ENCODE measurements around the gene ZNF565.
"Not testable (repeated sequence)": the region's sequence is repeated elsewhere in the genome, so short reads cannot be mapped to it uniquely, and the experiment has no call there.

The ZNF565 gene
- total RNA-seq: 1.3 to 4.9 (median 2.8) reads per million in 18 experiments

GRCh38 chr19:36214386-36215275 is at the start of gene ZNF565, which contains the start of gene ZNF146:
ZNF565 (minus strand) TSS chr19:36214665; CDS start chr19:36201985, 12,680 bp downstream.
ZNF146 (plus strand) TSS chr19:36215106; CDS start chr19:36236441, 21,335 bp downstream.
- peak; percentile 98 to 99 for DNase-seq

GRCh38 chr19:36259211-36259610 is 44.7 kb upstream of the ZNF565 start:
- DNase-seq: no peak

- DNase-seq: no peak
Measured at GRCh38 chr19:36258028-36258875, 43.8 kb upstream of the ZNF565 start.

- DNase-seq: no peak
Measured at GRCh38 chr19:36257520-36257876, 43.0 kb upstream of the ZNF565 start.

- no peak for DNase-seq
Measured at GRCh38 chr19:36256853-36257519, 42.5 kb upstream of the ZNF565 start.

GRCh38 chr19:36256064-36256463 is 41.6 kb upstream of the ZNF565 start:
- no peak for DNase-seq

- DNase-seq: no peak
Measured at GRCh38 chr19:36255316-36255715, 40.9 kb upstream of the ZNF565 start.

- no peak for DNase-seq
Measured at GRCh38 chr19:36254848-36255247, 40.4 kb upstream of the ZNF565 start.

- DNase-seq: no peak
Measured at GRCh38 chr19:36252047-36252446, 37.6 kb upstream of the ZNF565 start.

GRCh38 chr19:36246006-36246481 is 31.6 kb upstream of the ZNF565 start:
- DNase-seq: no peak

- DNase-seq: no peak
Measured at GRCh38 chr19:36245210-36246005, 30.9 kb upstream of the ZNF565 start.

- no peak for DNase-seq
Measured at GRCh38 chr19:36244066-36244465, 29.6 kb upstream of the ZNF565 start.

- no peak for DNase-seq
Measured at GRCh38 chr19:36236946-36237310, 22.5 kb upstream of the ZNF565 start.

GRCh38 chr19:36236304-36236945 is 22.0 kb upstream of the ZNF565 start:
- DNase-seq: no peak

- DNase-seq: not testable (repeated sequence)
Measured at GRCh38 chr19:36233626-36234025, 19.2 kb upstream of the ZNF565 start.

- no peak for DNase-seq
Measured at GRCh38 chr19:36225219-36225892, 10.9 kb upstream of the ZNF565 start.

GRCh38 chr19:36222503-36222902 is 8.0 kb upstream of the ZNF565 start:
- DNase-seq: no peak

- no peak for DNase-seq
Measured at GRCh38 chr19:36221474-36221873, 7.0 kb upstream of the ZNF565 start.

GRCh38 chr19:36215276-36216123 is 1.0 kb upstream of the ZNF565 start:
- peak; percentile 6 to 23 for DNase-seq

- DNase-seq: peak in 1 of 2 donors; percentile 1
Measured at GRCh38 chr19:36212895-36213294, 1.6 kb downstream of the ZNF565 start.

All from inflammatory macrophage (primary cell).